IMR-90 (cell line): ENCODE measurements around the gene EVL. TPM values are rescaled to one million over a fixed set of nuclear protein-coding genes. Genes with fewer than 3 reads are reported as not detected.

ENCODE experiments used
- ATAC-seq: fragments of 200-7000 bp; cut with Tn5 transposase; 2 replicates; pipeline ENCODE4 v1.9.1; 2020; ENCODE audit warnings: low read depth, mild to moderate bottlenecking, moderate library complexity
- BruUV-seq: library from RNA; stranded (reverse); fragments of 400-500 nt; replicated peaks from 2 replicates; lab custom pipeline; 2021; lab: Mats Ljungman, UMichigan
- CTCF ChIA-PET: fragments of 300-600 bp; formaldehyde crosslinking; extraction: SDS; loops from one replicate; lab custom pipeline; 2021; ENCODE audit warnings: antibody characterized with exemption; lab: Yijun Ruan, JAX
- POLR2A ChIA-PET: fragments of 300-600 bp; sonication (Branson Sonifier 250); formaldehyde crosslinking; loops from one replicate; lab custom pipeline; 2022; ENCODE audit warnings: antibody characterized with exemption; ENCODE audit not compliant: unreplicated experiment; lab: Charles Lee
- DNase-seq: peaks from one replicate; pipeline ENCODE4 v3.0.0; 2013
- H2AFZ ChIP-seq: replicated peaks from 2 replicates; pipeline ENCODE3; 2013; ENCODE audit warnings: low read length, mild to moderate bottlenecking; ENCODE audit not compliant: poor library complexity
- H2AK5ac ChIP-seq: 2 replicates; pipeline ENCODE4 v1.6.1; 2013; ENCODE audit warnings: low read depth, low read length, inconsistent platforms
- H2AK9ac ChIP-seq: replicated peaks from 2 replicates; pipeline ENCODE3; 2013; ENCODE audit warnings: mild to moderate bottlenecking, low read depth, low read length, moderate library complexity; ENCODE audit not compliant: poor library complexity
- H2BK120ac ChIP-seq: 2 replicates; pipeline ENCODE4 v1.6.1; 2013; ENCODE audit warnings: low read depth, low read length, inconsistent platforms
- H2BK15ac ChIP-seq: 3 replicates; pipeline ENCODE4 v1.6.1; 2013; ENCODE audit warnings: low read depth, low read length, inconsistent platforms
- H2BK20ac ChIP-seq: 2 replicates; pipeline ENCODE4 v1.6.1; 2013; ENCODE audit warnings: low read depth, mild to moderate bottlenecking, inconsistent platforms, low read length, moderate library complexity
- H2BK5ac ChIP-seq: 2 replicates; pipeline ENCODE4 v1.6.1; 2013; ENCODE audit warnings: mild to moderate bottlenecking, low read depth, low read length, inconsistent platforms; ENCODE audit not compliant: poor library complexity, severe bottlenecking
- H3K14ac ChIP-seq: replicated peaks from 2 replicates; pipeline ENCODE4 v1.6.1; 2013; ENCODE audit warnings: low read depth, low read length, inconsistent platforms
- H3K18ac ChIP-seq: 2 replicates; pipeline ENCODE4 v1.6.1; 2013; ENCODE audit warnings: low read depth, low read length, control low read depth
- H3K23ac ChIP-seq: 2 replicates; pipeline ENCODE4 v1.6.1; 2013; ENCODE audit warnings: low read depth, low read length, inconsistent platforms
- H3K27ac ChIP-seq: 2 replicates; pipeline ENCODE4 v1.5.1; 2013; ENCODE audit warnings: mild to moderate bottlenecking, control low read depth, low read length; ENCODE audit not compliant: insufficient read depth
- H3K27me3 ChIP-seq: 2 replicates; pipeline ENCODE4 v1.6.1; 2013; ENCODE audit warnings: low read length; ENCODE audit not compliant: control insufficient read depth, insufficient read depth
- H3K36me3 ChIP-seq: 2 replicates; pipeline ENCODE4 v1.6.1; 2013; ENCODE audit warnings: low read length, mixed read lengths; ENCODE audit not compliant: control insufficient read depth, insufficient read depth
- H3K4ac ChIP-seq: 2 replicates; pipeline ENCODE4 v1.6.1; 2013; ENCODE audit warnings: low read depth, low read length, inconsistent platforms
- H3K4me1 ChIP-seq: 2 replicates; pipeline ENCODE4 v1.6.1; 2013; ENCODE audit warnings: low read length, mixed read lengths; ENCODE audit not compliant: control insufficient read depth, insufficient read depth
- H3K4me2 ChIP-seq: 2 replicates; pipeline ENCODE4 v1.6.1; 2013; ENCODE audit warnings: low read depth, mild to moderate bottlenecking, control low read depth, low read length, moderate library complexity
- H3K4me3 ChIP-seq: 2 replicates; pipeline ENCODE4 v1.5.1; 2013; ENCODE audit warnings: low read depth, mild to moderate bottlenecking, control low read depth, low read length, moderate library complexity; ENCODE audit not compliant: insufficient read depth
- H3K56ac ChIP-seq: 2 replicates; pipeline ENCODE4 v1.6.1; 2013; ENCODE audit warnings: low read length, inconsistent platforms; ENCODE audit not compliant: insufficient read depth; ENCODE audit errors: extremely low read depth
- H3K79me1 ChIP-seq, 2 experiments: 2 replicates each; pipeline ENCODE4 v1.6.1; 2013; ENCODE audit warnings: low read length in 2 of 2, inconsistent platforms in 1 of 2, low read depth in 1 of 2
- H3K9ac ChIP-seq: 2 replicates; pipeline ENCODE4 v1.6.1; 2013; ENCODE audit warnings: low read depth, low read length, control low read depth
- H3K9me1 ChIP-seq: 2 replicates; pipeline ENCODE4 v1.6.1; 2013; ENCODE audit warnings: low read length, inconsistent platforms; ENCODE audit not compliant: insufficient read depth
- H3K9me3 ChIP-seq: 2 replicates; pipeline ENCODE4 v1.6.1; 2013; ENCODE audit warnings: low read length; ENCODE audit not compliant: control insufficient read depth, insufficient read depth
- H4K20me1 ChIP-seq: 2 replicates; pipeline ENCODE4 v1.6.1; 2013; ENCODE audit warnings: low read length, inconsistent platforms; ENCODE audit not compliant: insufficient read depth
- H4K5ac ChIP-seq: 2 replicates; pipeline ENCODE4 v1.6.1; 2013; ENCODE audit warnings: mild to moderate bottlenecking, low read depth, low read length, control low read depth
- H4K8ac ChIP-seq, 2 experiments: 2 replicates each; pipeline ENCODE4 v1.6.1; 2013; ENCODE audit warnings: low read depth in 2 of 2, low read length in 2 of 2, control low read depth in 1 of 2, inconsistent platforms in 1 of 2
- H4K91ac ChIP-seq: 2 replicates; pipeline ENCODE4 v1.6.1; 2013; ENCODE audit warnings: low read depth, low read length, inconsistent platforms; ENCODE audit not compliant: insufficient read depth
- BHLHE40 ChIP-seq: fragments of 150-350 bp; IDR thresholded peaks from 2 replicates; pipeline ENCODE4 v1.6.1; 2016; ENCODE audit warnings: mild to moderate bottlenecking, low read depth, low read length
- NFE2L2 ChIP-seq: fragments of 150-350 bp; IDR thresholded peaks from 2 replicates; pipeline ENCODE4 v1.6.1; 2016; ENCODE audit warnings: low read depth, mild to moderate bottlenecking, low read length
- SMC3 ChIP-seq: fragments of 150-350 bp; IDR thresholded peaks from 2 replicates; pipeline ENCODE4 v1.6.1; 2016; ENCODE audit warnings: low read depth, mild to moderate bottlenecking, antibody characterized with exemption, low read length, moderate library complexity
- WGBS, 2 experiments: methylation state at CpG; one replicate each; pipeline versions ENCODE4 v1.1.5 to v1.1.7; 2013; ENCODE audit warnings: missing lambda C conversion rate in 2 of 2; ENCODE audit not compliant: insufficient read length in 1 of 2; ENCODE audit errors: extremely low coverage in 2 of 2; 5-methylcytosine and 5-hydroxymethylcytosine counted together
- dilution Hi-C: fragments of 300-500 bp; cut with HindIII; formaldehyde crosslinking; loops from one replicate; pipeline ENCODE4 v1.14.3; 2018; ENCODE audit warnings: low sequenced_read_pairs; ENCODE audit not compliant: unreplicated experiment
- in situ Hi-C: fragments of 300-500 bp; cut with MboI; formaldehyde crosslinking; loops from 3 replicates; pipeline ENCODE4 v1.14.3; 2019; ENCODE audit warnings: low sequenced_read_pairs, inconsistent platforms, mixed read lengths
- intact Hi-C: fragments of 100-400 bp; cut with micrococcal nuclease; formaldehyde crosslinking; loops from 2 replicates; pipeline ENCODE4 v1.10.0; 2022
- polyA plus RNA-seq, 3 experiments: library from polyadenylated mRNA; depleted of rRNA; stranded (reverse); fragments of >200 nt; gene quantifications; 2 replicates each; pipeline ENCODE4 v1.2.3, GENCODE V29; 2012; ENCODE audit warnings: low replicate concordance in 1 of 3
- total RNA-seq: library from RNA; depleted of rRNA; stranded (reverse); fragments of >200 nt; gene quantifications from 2 replicates; pipeline ENCODE4 v1.2.3, GENCODE V29; 2012

EVL gene
- total and polyA plus RNA-seq, 2 of the 4 experiments (the other 2 are of a cell fraction): 7.2 to 36.5 TPM

DNA sequence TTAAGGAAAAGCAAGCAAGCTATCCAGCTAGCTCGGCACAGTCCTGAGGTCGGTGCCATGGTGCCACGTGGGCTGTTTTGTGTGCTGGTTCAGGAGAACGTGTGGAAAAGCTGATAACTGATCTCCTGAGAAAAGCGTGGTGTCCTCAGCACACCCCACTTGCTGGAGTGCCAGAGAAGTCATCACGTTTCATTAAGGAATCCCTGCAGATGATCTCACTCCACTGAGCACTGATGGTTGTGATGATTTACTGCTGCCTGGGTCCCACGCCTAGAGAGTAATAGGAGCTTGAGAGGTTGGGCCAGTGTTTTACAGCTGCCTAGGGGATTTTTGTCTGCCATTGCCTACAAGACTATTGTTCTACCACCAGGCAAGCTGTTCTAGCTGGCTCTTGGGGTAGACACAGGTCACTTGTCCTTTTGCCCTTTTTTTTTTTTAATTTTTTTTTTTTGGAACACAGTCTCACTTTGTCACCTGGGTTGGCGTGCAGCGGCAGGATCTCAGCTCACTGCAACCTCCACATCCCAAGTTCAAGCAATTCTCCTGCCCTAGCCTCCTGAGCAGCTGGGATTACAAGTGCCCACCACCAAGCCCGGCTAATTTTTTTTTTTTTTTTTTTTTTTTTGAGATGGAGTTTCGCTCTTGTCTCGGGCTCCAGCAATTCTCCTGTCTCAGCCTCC is 42.3 kb upstream of the EVL start:
- 95% methylated on average over 3 of the region's 12 CpGs; no CpG with 5 or more reads in 1 of the 2 experiments for WGBS, 2 experiments
- Histone ChIP-seq H2AK5ac (peak overlapping the region; percentile 56; the same call in 1 of the 2 replicates), H3K9me3 (no peaks in the 10 kb centered on the region), H4K8ac (peak overlapping the region; percentile 11 to 20; a peak in 3 of 4 replicates), H3K4ac (0 out of 2 replicates have a peak overlapping the region, but pooled peaks have one; percentile 15), H3K18ac (peak overlapping the region; percentile 40; the same call in 1 of the 2 replicates), H2AFZ (no peak overlapping the region), H3K14ac (0 out of 2 replicates have a peak overlapping the region, but pooled peaks have one; percentile 1), H3K9me1 (peaks cover 9% of the 10 kb centered on the region), H3K36me3 (no peaks in the 10 kb centered on the region), H3K4me1 (peaks cover 31% of the 10 kb centered on the region), H4K20me1 (no peaks in the 10 kb centered on the region), H2BK120ac (no peak overlapping the region), H4K91ac (peak overlapping the region; percentile 26; the same call in 1 of the 2 replicates), H2BK15ac (no peak overlapping the region; the same call in 2 of the 3 replicates), H2BK20ac (peak overlapping the region; percentile 24; the same call in 1 of the 2 replicates), H2AK9ac (no peak overlapping the region), H3K4me2 (no peak overlapping the region), H3K27me3 (no peaks in the 10 kb centered on the region), H3K56ac (no peak overlapping the region), H2BK5ac (peak overlapping the region; percentile 40), H3K9ac (no peak overlapping the region), H3K27ac (no peak overlapping the region), H3K4me3 (no peak overlapping the region), H4K5ac (peak overlapping the region; percentile 2; the same call in 1 of the 2 replicates), H3K79me1 (peaks cover 25 to 58% of the 10 kb centered on the region in 2 experiments), H3K23ac (no peak overlapping the region)
- intact Hi-C loops: no loop called here
- POLR2A ChIA-PET: no interaction called here
- ATAC-seq: no peak
- DNase-seq: peak; percentile 59
- CTCF ChIA-PET: interaction anchor here (0.6 kb wide), 1 partner anchor 52 kb away, joined by 3 read pairs; no protein-coding TSS in a partner anchor
- in situ Hi-C loops: no loop called here
- no TSS peak for BruUV-seq
- TF ChIP-seq BHLHE40 (peak; percentile 44; the same call in 1 of the 2 replicates), NFE2L2 (no peak), SMC3 (no peak)
- dilution Hi-C loops: no loop called here
